NCI-H1092 treated with DMSO at 0.1 percent for 48 hours (cell line): Measurements from ENCODE around the gene PACS2.
"Not testable (repeated sequence)": the region's sequence is repeated elsewhere in the genome, so short reads cannot be mapped to it uniquely, and the experiment has no call there.

Source experiments
- DNase-seq: peaks from one replicate; lab custom pipeline; 2025; lab: John Stamatoyannopoulos, UW

The PACS2 gene

GRCh38 chr14:105315941-105316576 is 1.5 kb downstream of the PACS2 start:
- DNase-seq, result no peak

DNA sequence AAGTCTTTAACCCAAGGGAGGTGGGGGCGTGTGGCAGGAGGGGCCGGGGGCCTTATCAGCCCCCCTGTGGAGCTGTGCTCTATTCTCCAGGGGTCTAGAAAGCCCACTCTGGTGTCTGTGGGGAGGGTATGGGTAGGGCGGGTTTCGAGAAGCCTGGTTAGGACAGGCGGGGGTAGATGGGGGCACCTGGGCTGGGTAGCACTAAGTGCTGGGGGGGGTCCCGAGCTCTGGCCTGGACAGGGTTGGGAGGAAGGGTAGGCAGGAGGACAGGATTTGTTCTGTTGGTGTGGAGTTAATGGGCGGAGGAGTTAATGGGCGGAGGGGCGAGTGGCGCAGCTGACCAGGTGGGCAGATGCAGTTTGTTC is 2.0 kb downstream of the PACS2 start:
- no peak for DNase-seq

DNA sequence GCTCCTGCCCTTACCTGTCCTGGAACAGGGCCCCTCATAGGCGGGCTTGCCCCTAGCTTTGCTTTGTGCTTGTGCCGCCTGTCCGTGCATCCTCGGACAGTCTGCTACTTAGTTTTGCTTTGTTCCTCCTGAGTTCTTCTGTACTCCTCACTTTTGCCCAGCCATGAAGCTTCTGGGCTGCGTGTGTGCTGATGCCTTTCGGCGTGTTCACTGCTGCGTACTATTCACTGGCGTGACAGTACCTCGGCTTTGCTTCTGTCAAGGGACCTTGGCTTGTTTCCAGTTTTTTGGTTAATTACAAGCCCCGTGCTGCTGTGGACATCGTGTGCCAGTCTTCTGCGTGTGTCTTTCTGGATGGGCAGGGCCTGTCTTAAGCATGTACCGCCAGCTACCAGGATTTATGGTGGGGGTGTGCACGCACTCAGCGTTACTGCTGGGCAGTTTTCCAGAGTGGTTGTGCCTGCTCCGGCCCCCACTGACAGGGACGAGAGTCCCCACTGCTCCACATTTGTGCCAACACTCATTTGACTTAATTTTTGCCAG is 2.5 kb downstream of the PACS2 start:
- no peak for DNase-seq

- DNase-seq, result no peak
Measured at GRCh38 chr14:105317546-105317945, 3.0 kb downstream of the PACS2 start.

DNA sequence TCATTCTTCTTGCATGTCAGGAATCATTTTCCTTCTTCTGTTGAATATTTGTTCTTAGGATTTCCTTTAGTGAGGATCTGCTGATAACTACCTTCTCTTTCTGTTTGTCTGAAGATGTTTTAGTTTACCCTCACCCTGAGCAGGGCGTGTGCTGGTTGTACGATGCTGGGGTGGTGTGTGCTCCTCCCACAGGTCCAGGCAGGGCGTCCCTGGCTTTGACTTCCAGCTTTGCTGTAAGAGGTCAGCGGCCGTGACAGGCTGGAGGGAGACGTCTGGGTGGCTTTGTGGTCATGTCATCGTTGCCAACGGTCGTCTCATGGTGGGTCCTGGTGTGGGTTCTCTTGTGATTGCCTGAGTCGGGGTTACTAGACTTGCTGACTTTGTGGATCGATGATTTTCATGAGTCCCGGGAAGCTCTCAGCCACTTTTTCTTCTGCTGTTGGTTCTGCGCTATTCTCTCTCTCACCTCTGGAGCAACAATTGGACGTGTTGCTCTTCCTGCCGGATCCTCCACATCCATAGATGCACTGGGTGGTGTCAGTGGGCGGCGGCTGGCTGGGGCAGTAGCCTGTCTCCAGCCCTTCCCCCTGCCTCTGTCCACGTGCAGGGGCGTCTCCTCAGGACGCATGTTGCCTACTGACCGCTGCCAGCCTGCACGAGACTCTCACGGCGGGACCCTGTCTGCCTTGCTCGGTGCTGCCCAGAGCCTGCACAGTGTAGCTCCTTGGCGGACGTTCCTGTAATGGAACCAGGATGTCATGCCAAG is 8.4 kb downstream of the PACS2 start:
- DNase-seq, result no peak

DNA sequence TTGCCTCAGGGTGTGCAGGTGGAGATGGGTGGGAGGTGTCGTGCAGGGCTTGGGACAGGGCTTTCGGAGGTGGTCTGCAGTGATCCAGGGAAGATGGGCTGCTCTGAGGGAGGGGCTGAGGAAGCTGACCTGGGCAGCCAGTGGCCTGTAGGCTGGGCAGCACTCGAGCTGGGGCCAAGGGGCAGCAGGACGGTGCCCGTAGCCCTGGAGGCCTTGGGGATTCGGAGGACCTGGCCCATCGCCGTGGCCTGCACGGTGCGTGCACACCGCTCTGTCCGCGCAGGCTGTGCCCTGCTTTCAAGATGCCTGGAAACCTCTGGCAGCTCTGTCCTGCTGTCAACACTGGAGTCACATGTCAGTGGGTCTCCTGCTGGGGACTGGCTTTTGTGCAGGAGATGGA is 9.1 kb downstream of the PACS2 start:
- DNase-seq, result no peak

DNA sequence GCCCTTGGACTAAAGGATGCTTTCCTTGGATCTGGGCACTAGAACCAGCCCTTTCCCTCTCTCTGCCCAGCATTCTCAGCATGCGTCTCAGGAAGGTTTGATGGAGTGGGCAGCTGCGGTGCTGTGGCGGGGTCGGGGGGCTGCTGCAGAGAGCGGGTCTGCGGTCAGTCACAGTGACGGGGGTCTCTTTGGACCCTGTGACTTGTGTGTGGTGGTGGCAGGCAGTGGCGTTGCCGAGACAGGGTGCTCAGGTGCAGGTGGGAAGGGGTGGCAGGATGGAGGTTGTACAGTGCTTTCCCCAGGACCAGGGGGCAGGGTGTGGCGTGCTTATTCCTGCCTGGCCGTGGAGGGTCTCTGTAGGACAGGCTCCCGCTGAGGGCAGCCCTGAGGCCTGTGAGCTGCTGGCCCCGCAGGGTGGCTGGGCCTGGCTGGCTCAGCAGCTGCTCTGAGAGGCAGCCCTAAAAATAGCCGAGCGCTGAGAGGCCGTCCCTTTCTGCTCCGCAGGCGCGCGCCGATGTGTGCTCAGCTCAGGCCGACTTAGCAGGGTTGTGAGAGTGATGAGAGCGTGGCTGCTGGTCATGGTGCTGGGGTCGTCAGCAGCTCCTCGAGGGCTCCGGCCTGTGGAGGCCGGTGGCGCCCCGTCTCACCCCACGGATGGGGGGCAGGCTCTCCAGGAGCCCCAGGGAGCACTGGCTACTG is 9.7 kb downstream of the PACS2 start:
- DNase-seq, result no peak

DNA sequence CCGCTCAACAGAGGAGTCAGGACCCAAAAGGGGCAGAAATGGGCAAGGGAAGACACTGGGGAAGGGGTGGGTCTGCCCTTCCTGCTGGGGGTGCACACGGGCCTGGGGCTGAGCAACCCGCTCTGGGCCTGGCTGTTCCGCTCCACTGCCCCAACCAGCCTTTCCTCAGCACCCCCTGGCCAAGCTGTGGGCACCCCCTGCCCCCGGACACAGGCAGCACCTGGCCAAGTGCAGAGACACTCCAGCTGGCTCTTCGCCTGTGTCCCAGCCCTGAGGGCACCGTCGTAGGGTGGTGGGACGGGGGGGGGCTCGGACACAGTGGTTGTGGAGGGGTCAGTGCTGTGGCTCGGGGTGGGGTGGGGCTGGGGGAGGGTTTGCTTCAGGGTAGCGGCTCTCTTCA is 10.3 kb downstream of the PACS2 start:
- no peak for DNase-seq

GRCh38 chr14:105325303-105325702 is 10.8 kb downstream of the PACS2 start:
- DNase-seq, result no peak

- DNase-seq, result no peak
Measured at GRCh38 chr14:105325716-105326567, 11.4 kb downstream of the PACS2 start.

GRCh38 chr14:105326568-105326867 is 12.0 kb downstream of the PACS2 start:
- no peak for DNase-seq

DNA sequence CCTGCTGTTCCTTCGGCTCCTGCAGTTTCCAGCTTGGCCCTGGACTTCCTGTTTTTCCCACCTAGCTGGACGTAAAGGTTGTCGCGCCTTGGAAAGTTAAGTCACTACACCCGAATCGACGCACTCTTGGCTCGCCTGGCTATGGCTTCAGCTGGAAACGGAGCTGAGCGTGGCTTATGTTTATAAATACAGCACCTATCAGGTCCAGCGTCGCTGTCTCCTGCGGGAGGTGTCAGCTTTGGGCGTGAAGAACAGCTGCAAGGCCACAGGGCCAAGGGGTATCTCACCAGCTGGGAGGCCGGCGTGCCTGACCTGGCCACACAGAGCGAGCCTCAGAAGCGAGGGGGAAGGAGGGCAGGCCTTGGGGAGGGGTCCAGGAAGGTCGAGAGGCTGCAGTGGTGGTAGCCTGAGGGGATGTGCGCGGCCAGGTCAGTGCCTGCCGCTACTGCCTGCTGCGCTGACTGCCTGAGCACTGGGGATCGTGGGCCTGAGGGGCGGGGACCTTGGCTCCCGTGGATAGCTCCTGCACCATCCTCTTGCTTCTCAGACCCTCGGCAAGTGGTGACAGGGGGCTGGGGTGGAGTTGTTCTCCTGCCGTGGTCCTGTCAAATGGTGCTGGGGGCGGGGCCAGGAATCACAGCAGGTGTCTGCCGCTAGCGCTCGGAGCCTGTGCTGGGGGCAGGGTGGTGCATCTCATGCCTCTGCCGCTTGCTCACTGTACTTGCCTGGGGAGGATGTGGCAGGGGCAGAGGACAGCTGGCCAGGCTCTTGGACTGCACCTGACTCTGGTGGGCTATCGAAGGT is 12.5 kb downstream of the PACS2 start:
- DNase-seq, result no peak

DNA sequence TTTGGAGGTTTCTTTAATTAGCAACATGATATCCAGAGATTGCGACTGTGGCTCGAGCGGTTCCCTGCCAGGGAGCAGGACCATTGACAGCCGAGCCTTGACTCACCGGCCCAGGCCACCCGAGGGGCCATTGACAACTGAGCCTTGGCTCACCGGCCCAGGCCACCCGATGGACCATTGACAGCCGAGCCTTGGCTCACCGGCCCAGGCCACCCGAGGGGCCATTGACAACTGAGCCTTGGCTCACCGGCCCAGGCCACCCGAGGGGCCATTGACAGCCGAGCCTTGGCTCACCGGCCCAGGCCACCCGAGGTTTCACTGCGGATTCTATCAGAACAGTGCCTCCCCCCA is 13.1 kb downstream of the PACS2 start:
- DNase-seq, result not testable (repeated sequence)

- DNase-seq, result no peak
Measured at GRCh38 chr14:105328070-105328677, 13.6 kb downstream of the PACS2 start.

DNA sequence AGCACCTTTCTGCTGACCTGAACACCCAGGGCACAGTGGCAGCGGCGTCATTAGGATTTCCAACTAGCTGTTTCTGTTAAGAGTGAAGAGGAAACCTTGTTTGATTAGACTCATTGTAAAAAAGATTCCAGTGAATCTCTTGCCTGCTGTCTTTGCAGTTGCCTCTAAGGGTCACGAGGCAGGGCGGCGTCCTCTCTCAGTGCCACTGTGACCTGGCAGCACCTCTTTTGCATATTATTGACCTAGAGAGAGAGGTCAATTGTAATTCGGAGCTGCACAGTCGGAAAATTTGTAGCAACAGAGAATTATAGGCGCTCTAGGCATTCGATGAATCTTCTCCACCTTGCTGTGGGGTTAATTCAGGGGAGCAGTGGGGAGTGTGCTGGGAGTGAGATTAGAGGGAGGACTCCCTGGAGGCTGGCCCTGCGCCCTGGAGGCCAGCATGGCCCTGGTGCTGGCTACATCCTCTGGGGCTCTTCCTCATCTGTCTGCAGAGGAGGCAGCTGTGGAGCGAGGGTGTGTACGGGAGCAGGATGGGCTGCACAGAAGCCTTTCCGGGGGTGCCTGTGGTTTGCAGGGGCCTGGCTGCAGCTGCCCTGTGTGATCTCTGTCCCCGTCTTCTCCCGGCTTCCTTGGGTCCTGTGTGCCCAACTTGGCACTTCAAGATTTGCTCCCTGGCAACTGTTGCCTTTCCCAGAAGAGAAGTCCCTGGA is 14.3 kb downstream of the PACS2 start:
- no peak for DNase-seq

- DNase-seq, result no peak
Measured at GRCh38 chr14:105329411-105330150, 15.0 kb downstream of the PACS2 start.

GRCh38 chr14:105330491-105330895 is 15.9 kb downstream of the PACS2 start:
- no peak for DNase-seq

DNA sequence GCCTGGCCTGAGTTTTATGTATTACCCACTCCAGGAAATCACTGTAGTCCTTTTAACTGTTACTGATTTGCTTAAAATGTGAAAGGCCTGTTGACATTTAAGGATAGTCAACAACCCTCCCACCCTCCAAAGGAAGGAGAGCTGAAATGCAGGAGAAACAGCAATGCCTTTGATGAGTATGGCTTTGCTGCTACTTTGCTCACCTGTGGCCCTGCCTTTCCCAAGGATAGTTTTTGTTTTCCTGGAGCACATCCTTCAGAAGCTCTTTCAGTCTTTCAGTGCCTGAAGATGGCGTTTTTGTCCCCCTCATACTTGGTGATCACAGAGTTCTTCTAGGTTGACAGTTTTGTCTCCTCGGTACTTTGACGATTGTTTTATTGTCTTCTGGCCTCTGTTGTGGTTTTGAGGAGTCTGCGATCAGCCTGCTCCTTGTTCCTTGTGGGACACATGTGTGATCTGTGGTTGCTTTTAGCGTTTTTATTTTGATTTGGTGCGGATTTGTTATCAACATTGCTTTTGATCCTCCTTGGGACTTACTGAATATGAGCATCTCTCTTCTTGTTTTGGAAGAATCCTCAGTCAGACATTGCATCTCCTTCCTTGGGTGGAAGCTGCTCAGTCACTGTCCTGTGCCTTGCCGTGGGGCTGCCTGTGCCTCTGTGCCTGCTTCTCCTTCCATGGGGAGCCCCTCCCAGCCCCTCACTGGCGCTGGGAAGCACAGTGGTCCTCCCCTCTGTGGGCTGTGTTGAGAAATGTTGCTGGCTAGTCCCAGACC is 17.2 kb downstream of the PACS2 start:
- DNase-seq, result no peak

- DNase-seq, result no peak
Measured at GRCh38 chr14:105332350-105332874, 17.9 kb downstream of the PACS2 start.
